ENCODE results near the gene IBA57.

The IBA57 gene

GRCh38 chr1:228158151-228159007, 7.2 kb upstream of the IBA57 start:
- DNase-seq (ENCODE audit: extremely low read depth, low read depth): no peak
- TF ChIP-seq, protein P1, sequence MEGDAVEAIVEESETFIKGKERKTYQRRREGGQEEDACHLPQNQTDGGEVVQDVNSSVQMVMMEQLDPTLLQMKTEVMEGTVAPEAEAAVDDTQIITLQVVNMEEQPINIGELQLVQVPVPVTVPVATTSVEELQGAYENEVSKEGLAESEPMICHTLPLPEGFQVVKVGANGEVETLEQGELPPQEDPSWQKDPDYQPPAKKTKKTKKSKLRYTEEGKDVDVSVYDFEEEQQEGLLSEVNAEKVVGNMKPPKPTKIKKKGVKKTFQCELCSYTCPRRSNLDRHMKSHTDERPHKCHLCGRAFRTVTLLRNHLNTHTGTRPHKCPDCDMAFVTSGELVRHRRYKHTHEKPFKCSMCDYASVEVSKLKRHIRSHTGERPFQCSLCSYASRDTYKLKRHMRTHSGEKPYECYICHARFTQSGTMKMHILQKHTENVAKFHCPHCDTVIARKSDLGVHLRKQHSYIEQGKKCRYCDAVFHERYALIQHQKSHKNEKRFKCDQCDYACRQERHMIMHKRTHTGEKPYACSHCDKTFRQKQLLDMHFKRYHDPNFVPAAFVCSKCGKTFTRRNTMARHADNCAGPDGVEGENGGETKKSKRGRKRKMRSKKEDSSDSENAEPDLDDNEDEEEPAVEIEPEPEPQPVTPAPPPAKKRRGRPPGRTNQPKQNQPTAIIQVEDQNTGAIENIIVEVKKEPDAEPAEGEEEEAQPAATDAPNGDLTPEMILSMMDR (IDR thresholded peaks at IDR 0.05; ENCODE audit: low read depth, low read length): no peak

DNA sequence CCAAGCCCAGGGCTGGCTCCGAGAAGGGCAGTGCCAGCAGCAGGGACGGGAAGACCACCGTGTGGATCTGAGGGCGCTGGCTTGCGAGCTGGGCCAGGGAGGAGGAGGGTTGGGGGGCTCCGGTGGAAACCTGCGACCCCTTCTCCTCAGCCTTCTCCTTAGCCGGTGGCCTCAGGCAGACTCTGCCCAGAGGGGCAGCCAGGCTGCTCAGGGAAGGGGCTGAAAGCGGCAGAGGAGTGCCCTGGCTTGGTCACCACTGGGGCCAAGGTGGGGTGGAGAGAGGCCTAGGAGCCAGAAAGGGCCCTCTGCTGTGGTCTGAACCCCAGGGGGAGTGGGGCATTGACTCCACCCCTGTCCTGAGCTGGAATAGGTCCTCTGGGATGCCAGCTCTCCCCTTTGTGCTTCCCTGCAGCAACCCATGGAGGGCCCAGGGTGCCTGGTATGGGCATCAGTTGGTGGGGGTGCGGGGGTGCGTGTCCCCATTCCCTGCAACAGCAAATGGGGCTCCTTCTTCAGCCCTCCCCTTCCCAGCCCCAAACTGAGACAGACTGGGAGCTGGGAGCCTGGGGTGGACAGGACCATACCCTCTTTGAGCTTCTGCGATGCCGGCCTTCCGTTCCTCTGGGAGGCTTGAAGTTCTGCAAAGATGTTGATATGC, 6.5 kb upstream of the IBA57 start:
- DNase-seq (ENCODE audit: extremely low read depth, low read depth): no peak

DNA sequence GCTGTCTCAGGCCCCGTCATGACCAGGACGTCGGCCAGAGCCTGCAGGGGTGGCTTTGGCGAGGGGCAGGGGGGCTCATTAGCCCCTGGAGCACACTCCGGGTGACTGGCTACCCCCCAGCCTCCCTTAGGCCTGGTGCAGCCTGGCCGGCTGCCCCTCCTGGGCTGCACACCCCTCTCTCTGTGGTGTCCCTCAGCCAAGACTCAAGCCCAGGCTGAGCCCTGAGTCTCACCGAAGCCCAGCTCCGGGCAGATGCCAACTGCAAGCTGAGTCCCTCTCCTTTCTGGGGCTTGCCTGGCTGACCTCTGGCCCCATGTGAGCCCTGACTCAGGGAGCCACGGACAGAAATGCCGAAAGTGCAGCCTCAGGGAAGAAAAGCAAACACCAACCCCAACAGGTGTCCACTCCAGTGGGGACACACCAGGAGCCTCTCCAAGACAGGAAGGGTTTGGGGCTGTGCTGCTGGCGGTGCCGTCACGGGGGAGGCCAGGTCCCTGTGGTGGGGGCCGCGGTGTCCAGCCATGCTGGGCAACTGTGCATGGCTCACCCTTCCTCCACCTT, 5.3 kb upstream of the IBA57 start:
- no peak for DNase-seq (ENCODE audit: extremely low read depth, low read depth)
- TF ChIP-seq, protein P1 (IDR thresholded peaks at IDR 0.05; ENCODE audit: low read depth, low read length): no peak

More for the DNA sequence above, 6.5 kb upstream of the IBA57 start:
- TF ChIP-seq, protein P1 (IDR thresholded peaks at IDR 0.05; ENCODE audit: low read depth, low read length): no peak

DNA sequence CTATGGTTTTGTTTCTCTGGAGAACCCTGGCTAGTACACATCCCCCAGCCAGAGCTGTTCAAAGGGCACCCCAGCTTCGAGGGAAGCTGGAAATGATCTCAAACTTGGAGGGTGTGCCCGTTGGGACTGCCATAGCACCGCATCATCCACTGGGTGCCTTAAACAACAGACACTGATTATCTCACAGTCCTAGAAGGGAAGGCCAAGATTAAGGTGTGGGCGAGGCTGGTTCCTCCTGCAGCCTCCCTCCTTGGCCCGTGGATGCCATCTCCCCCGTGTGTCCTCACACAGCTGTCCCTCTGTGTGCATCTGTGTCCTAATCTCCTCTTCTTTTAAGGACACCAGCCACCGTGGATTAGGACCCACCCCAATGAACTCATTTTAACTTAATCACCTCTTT, 4.2 kb upstream of the IBA57 start:
- TF ChIP-seq, protein P1 (IDR thresholded peaks at IDR 0.05; ENCODE audit: low read depth, low read length): no peak
- DNase-seq (ENCODE audit: extremely low read depth, low read depth): no peak

DNA sequence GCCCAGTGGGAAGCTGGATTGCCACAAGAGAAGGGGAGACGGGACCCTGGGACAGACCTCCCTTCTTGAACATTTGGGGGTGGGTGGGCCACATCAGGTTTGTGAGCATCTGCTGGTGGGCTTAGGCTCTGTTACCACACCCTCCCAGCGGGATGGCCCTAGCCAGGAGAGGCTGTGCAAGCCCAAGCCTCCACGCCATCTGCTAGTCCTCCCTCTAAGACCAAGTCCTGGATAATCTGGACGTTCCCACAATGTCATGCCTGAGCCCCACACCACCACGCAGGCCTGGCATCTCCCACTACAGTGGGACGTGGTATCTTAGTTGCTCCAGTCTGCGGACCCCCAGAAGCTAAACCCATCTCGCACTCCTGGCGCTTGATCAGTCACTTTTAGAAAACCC, 3.7 kb upstream of the IBA57 start:
- TF ChIP-seq, protein P1 (IDR thresholded peaks at IDR 0.05; ENCODE audit: low read depth, low read length): no peak
- no peak for DNase-seq (ENCODE audit: extremely low read depth, low read depth)

DNA sequence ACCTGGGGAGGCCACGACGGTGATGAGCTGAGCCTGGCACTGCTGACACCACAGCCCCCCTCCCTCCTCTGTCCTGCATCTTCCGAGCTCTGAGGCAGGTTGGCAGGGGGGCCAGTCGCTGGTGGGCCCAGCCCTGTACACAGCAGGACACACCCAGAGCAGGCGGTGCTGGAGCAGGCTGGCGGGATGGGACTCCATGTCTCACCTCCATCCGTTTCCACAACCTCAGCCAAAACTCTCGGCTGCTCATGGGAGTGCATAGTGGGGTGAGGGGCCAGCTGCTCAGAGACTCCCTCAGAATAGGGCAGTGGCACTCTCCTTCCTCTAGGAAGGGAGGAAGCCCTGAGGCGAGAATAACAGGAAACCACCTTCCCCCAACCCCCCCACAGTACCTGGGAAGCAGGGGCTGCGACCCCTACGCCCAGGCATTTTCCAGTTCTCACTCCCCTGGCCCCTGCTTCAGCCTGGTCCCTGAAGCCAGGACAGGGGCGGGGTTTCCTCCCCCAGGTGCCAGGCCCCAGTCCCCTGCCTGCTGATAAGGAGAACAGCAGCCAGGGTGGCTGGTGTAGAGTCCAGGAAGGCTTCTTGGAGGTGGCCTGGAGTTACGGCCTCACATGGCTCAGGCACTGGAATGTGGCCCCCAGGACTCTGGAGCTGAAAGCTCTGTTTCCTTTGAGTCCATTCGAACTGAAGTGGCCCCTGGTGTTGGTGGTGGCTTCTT, 3.2 kb upstream of the IBA57 start:
- DNase-seq (ENCODE audit: extremely low read depth, low read depth): no peak
- TF ChIP-seq, protein P1 (IDR thresholded peaks at IDR 0.05; ENCODE audit: low read depth, low read length): no peak

All from AG09319 (cell line).